B cell (primary cell): Measurements from ENCODE around the gene DAPK3.

ENCODE experiments used
- EZH2 ChIP-seq: IDR thresholded peaks from 2 replicates; pipeline ENCODE4 v1.6.1; 2012; ENCODE audit warnings: borderline replicate concordance, low read depth, mild to moderate bottlenecking, moderate library complexity, low read length; ENCODE audit not compliant: insufficient read depth, poor library complexity, severe bottlenecking
- TF ChIP-seq, protein P1 (sequence below): fragments of 200-600 bp; IDR thresholded peaks from one replicate; pipeline ENCODE4 v1.8.0; 2022; ENCODE audit warnings: antibody characterized with exemption, mild to moderate bottlenecking

DNA sequence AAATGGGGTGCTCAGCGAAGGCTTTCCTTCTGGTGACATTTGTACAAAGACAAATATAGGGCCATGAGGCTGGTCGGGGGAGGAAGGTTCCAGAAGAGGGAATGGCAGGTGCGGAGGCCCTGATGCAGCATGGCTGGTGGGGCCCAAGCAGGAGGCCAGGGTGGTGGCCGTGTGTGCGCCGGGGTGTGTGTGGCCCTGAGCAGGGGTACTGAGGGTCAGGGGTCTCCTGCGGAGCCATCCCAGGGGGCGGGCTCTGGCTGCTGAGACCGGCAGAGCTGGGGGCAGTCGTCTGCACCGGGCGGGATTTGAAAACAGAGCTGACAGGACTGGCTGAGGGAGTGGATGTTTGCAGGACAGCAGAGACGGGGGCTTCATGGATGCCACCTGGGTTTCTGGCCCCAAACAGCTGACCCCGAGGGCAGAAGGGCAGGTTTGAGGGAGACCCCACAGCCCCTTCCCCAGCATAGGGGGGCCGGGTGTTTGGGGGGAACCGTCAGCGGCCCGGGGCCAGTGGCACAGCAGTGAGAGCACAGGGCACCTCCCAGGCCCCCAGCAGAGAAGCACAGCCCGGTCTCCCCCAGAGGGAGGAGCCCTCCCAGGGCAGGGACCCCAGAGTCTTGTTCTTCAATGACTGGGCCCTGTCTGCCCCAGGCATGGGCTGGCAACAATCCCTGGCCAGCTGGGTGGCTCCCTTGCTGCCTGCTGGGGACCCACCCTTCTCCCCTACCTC, 48.0 kb upstream of the DAPK3 start:
- TF ChIP-seq, protein P1, sequence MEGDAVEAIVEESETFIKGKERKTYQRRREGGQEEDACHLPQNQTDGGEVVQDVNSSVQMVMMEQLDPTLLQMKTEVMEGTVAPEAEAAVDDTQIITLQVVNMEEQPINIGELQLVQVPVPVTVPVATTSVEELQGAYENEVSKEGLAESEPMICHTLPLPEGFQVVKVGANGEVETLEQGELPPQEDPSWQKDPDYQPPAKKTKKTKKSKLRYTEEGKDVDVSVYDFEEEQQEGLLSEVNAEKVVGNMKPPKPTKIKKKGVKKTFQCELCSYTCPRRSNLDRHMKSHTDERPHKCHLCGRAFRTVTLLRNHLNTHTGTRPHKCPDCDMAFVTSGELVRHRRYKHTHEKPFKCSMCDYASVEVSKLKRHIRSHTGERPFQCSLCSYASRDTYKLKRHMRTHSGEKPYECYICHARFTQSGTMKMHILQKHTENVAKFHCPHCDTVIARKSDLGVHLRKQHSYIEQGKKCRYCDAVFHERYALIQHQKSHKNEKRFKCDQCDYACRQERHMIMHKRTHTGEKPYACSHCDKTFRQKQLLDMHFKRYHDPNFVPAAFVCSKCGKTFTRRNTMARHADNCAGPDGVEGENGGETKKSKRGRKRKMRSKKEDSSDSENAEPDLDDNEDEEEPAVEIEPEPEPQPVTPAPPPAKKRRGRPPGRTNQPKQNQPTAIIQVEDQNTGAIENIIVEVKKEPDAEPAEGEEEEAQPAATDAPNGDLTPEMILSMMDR = no peak
- TF ChIP-seq EZH2 = no peak
